Stimulated activated CD8-positive, alpha-beta memory T cell treated with anti-CD3 and anti-CD28 coated beads, Interleukin-12 subunit alpha, Interleukin-12 subunit beta, amount 100 ng/mL, for 4 hours (primary cell): ENCODE measurements around the gene CNR2.
"Not testable (repeated sequence)": the region's sequence is repeated elsewhere in the genome, so short reads cannot be mapped to it uniquely, and the experiment has no call there.

Experiments
- DNase-seq: peaks from one replicate; pipeline ENCODE4 v3.0.0-alpha.2; 2020; ENCODE audit warnings: low read depth

CNR2 gene

DNA sequence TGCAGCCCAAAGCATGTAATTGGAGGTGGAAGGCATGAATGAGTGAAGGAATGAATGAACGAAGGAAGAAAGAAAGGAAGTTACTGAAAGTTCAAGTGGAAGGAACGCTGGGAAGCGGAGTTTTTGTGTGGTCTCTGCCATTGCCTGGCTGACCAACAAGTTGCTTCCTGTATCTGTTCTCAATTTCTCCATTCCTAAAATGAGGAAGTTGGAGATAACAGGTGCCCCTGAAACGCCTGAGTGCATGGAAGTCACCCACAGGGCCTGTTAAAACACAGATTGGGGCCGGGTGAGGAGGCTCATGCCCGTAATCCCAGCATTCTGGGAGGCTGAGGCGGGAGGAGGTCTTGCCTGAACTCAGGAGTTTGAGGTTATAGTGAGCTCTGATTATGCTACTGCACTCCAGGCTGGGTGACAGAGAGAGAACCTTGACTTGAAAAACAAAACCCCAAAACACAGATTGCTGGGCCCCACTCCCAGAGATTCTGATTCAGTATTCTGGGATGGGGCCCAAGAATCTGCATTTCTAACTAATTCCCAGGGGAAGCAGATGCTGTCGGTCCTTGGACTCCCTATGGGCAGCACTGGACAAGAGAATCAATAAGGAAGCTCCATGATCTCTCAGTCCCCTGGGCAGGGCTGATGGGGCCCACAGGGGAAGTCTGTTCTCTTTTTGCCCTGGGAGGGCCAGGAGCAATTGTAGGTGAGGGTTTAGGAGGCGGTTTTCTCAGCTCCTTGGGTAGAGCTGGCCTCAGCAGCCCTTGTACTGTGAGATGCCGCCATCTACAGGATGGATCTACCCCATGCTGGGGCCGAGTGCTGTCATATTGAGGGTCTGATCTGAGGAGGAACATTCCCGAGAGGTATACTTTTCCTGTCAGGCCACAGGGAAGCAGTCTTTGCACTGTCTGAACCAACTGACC lies 3.3 kb upstream of the CNR2 start:
- peak; percentile 25 for DNase-seq

DNA sequence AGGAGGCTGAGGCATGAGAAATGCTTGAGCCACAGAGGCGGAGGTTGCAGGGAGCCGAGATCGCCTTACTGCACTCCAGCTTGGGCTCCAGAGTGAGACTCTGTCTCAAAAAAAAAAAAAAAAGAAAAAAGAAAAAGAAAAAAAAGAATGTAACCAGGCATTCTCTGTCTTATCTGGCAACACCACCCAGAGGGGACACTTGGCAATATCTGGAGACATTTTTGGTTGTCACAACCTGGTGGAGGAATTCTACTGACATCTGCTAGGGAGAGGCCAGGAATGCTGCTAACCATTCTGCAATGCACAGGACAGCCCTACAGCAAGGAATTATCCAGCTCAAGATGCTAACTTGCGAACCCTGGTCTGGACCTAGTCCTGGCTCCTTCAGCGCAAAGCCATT lies 2.3 kb upstream of the CNR2 start:
- DNase-seq = no peak

DNA sequence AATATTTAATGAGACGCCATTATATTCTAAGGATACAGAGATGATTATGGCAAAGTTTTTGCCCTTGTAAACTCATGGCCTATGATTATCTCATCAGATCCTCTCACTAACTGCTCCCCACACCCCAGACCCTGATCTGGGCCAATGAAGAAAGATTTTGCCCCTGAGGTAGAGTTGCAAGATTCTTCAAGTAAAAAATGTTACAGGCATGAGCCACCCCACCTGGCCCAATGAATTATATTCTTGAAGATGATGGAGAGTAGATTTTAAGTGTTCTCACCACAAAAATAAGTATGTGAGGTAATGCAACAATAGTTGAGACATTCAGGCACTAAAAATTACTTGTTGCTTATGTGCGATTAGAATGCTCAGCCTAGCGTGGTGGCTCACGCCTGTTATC lies 1.8 kb upstream of the CNR2 start:
- no peak for DNase-seq

DNA sequence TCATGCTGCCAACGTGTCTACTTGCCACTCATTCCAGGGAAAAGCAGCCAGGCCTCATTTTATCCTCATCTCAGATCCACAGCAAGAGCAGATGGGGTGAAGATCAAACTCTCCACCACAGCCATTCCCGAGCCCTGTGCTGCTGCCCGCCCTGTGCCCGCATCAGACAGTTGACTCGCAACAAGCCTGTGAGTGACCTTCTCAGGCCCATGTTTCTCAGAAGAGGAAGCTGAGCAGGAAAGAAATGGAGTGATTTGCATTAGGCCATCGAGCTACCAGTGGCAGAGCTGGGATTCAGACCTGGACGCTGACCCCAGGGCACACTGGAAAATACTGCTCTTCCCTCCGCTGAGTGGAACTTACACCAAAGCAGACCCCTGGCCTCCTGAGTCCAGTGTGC lies 1.2 kb downstream of the CNR2 start:
- DNase-seq = no peak

- no peak for DNase-seq
These were observed 2.5 kb downstream of the CNR2 start for GRCh38 chr1:23910553-23911246.

DNA sequence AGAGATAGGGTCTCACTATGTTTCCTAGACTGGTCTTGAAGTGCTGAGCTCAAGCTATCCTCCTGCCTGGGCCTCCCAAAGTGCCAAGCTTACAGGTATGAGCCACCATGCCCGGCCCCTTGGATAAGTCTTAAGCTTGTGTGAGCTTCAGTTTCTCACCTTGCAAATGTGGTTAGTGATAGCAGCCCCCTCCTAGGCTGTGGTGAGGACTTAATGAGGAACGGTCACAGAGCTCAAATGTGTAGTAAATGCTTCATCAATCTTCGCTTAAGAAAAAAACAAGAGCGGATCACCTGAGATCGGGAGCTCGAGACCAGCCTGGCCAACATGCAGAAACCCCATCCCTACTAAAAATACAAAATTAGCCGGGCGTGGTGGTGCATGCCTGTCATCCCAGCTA lies 3.0 kb downstream of the CNR2 start:
- no peak for DNase-seq

DNA sequence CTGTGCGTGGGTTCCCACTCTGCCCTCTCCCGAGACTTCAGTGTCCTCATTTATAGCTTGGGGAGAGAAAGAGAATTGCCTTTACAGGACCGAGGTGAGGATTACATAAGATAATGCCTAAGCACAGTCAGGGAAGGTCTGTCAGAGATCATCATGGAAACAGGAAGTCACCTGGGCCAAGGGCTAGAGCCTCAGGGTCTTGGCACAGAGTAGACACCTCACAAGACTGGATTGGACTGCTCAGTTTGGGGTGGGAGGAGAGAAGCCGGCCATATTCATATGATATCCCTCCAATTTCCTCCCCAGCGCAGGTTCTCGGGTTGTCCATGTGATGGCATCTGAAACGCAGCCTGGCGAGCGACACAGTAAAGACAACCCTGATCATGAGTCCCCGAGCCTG lies 3.8 kb downstream of the CNR2 start:
- no peak for DNase-seq

DNA sequence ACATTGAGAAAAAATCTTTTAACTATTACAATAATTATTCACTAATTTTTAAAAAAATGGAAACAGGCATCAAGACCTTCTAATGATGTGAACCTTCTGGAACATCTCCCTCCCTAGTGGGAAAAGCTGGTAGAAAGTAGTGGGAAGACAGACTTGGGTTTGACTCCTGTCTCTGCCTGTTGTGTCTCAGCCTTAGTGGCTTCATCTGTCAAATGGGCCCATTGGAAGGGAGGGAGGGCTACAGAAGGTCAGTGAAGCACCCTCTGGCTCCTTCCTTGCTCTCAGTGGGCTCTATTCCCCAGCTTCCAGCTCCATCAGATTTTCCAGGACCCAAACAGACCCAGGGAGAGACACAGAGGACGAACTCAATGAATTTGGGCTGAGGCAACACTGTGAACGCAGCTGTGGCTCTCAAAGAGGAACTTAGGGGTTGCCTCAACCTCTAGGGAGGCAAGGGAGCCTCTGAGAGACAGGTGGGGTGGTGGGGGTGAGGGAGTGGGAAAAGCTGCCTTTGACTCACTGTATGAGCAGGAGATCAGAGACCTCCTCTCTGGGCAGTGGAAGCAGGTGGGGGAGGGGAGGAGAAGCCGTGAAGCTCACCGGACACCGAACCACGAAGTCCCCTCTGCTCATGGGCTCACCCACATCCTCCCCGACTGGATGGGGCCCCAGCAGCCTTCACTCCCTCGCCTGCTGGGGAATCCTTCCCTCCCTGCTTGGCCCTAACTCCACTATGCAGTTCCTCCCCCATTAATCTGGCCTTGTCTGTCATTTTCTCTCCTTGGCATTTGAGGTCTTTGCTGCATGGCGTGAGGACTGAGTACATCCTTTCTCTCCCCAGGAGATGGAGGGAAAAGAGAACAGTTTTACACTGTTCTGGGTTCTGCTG lies 4.5 kb downstream of the CNR2 start:
- no peak for DNase-seq

DNA sequence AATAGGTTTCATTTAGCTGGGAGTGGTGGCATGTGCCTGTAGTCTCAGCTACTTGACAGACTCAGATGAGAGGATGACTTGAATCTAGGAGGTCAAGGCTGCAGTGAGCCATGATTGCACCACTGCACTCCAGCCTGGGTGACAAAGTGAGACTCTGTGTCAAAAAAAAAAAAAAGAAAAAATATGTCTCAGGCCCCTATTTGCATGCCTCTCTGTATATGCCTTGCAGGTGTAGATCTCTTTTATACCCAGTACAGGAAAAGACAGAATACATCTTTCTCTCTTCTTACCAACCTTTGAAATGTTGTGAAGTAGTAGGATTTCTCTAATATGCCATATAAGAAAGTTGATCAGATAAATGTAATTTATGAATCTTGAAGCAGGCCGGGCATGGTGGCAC lies 6.4 kb downstream of the CNR2 start:
- no peak for DNase-seq

DNA sequence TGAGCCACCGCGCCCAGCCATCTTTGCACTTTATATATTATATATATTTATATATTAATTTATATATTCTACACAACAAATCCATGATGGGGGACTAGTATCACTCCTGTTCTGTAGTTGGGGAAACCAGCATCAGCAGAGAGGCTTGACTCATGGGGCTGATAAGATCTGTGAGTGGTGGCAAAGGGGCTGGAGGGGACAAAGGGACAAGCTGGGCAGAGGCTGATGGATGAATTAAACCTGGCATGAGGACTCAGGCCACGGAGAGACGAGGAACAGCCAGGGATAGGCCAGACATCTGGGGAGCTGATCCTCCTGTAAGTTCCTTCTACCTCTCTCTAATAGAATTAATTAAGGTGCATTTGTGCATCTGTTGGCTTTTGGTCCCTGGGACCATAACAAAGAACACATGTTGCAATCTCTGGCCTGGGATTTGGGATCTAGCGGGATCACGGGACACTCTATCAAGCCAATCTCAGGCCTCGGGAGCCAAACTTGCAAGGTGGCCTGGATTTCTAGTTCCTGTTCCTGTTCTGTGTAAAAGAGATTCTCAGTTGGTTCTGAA lies 7.6 kb downstream of the CNR2 start:
- DNase-seq = no peak

DNA sequence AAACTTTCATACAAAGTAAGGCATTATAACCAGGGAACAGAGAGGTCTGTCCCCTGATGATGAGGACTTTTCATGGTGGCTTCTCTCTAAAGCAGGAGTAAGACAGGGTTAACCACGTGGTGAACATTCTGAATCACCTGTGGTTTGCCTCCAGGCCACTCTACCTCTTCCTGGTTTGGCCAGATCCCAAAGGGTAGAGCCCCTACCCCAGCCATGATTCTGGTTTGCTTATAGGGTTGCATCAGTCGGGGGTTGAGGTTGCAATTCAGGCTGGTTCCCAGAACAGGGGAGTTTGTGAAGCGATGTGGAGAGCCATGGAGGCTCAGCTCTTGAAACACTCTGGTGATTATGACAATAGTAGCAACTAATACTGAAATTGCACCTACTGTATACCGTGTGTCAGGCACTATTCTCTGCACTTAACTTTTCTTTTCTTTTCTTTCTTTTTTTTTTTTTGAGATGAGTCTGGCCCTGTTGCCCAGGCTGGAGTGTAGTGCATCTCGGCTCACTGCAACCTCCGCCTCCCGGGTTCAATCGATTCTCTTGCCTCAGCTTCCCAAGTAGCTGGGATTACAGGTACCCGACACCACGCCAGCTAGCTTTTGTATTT lies 8.3 kb downstream of the CNR2 start:
- DNase-seq = no peak

- no peak for DNase-seq
These were observed 9.4 kb downstream of the CNR2 start for GRCh38 chr1:23903754-23904153.

- DNase-seq = no peak
These were observed 10.6 kb downstream of the CNR2 start for GRCh38 chr1:23902321-23903278.

DNA sequence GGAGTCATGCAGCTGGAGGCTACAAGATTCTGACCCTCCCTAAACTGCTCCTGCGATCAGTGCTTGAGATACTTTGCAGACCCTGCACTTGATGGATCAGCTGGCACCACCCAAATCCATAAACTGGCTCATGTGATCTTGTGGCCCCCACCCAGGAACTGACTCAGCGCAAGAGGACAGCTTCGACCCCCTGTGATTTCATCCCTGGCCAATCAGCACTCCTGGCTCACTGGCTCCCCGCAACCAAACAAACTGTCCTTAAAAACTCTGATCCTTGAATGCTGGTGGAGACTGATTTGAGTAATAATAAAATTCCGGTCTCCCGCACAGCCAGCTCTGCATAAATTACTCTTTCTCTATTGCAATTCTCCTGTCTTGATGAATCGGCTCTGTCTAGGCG lies 13.1 kb downstream of the CNR2 start:
- not testable (repeated sequence) for DNase-seq

DNA sequence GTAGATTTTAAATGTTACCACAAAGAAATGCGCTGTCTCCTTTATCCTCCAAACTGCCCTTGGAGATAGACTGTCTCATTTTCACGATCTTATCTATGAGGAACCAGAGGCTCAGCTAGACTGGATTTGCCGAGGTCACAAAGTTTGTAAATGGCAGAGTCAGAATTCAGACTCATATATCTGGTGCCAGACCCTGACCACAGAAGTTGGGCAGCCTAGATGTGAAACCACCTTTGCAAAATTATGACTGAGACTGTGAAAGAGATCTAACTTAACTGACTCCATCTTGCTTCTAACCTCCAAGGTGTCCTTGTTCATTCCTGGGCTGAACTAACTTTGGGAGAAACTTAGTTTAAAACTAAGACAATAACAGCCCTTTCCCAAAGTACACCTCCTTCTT lies 14.1 kb downstream of the CNR2 start:
- DNase-seq = no peak

DNA sequence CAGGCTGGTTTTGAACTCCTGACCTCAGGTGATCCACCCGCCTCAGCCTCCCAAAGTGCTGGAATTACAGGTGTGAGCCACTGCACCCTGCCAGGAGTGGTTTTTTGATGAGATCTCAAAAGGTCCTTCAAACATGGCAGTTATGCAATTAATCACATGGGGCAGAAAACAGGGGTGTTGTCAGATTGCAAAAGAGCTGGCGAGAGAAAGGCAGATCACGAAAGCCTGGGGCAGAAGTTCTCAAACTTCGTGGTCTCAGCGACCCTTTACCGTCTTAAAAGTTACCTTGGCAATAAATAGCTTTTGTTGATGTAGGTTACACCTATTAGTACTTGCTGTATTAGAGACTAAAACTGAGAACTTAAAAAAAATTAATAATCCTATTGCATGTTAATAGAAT lies 16.1 kb downstream of the CNR2 start:
- no peak for DNase-seq

DNA sequence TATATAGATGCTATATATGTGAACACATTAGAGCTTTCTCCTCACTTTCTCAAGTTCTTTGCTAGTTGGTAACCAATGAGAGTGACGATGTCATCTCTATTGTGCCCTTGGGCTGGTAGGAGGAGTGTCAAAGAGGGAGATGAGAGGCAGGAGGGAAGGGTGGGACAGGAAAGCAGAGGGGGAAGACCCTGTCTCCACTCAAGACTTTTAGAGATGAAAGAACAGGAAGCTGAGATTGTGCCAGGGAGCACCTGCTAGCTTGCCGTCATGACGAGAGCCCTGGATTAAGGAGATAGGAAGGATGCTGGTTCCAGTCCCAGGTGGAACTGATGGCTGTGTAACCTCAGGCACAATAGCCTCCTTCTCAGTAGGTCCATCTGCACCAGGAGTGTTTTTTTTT lies 16.7 kb downstream of the CNR2 start:
- DNase-seq = no peak

DNA sequence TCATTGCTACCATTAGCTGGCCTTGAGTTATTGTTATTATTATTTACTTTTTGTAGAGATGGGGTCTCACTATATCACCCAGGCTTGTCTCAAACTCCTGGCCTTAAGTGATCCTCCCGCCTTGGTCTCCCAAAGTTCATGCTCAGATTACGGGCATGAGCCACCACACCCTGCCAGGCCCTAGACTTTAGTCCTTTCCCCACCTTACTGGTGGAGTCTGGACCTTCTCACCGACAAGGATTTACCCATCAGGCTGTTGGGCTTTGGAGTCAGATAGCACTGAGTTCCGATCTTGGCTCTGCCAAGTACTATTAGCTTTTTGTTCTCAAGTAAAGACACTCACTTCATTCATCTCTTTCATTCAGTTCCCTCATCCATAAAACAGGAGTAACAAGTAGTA lies 17.2 kb downstream of the CNR2 start:
- DNase-seq = no peak

DNA sequence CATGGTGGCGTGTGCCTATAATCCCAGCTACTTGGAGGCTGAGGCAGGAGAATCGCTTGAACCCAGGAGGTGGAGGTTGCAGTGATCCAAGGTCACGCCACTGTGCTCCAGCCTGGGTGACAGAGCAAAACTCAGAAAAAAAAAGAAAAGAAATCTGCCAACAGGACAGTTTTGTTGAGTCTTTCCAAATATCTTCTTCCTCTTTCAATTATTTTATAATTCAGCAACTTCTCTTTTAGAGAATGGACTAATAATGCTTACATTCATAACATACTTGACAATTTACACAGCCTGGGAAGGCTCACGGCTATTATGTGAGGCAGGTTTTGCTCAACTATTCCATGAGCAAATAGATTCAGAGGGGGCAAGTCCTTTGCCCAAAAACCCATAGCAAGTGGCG lies 18.1 kb downstream of the CNR2 start:
- DNase-seq = no peak

DNA sequence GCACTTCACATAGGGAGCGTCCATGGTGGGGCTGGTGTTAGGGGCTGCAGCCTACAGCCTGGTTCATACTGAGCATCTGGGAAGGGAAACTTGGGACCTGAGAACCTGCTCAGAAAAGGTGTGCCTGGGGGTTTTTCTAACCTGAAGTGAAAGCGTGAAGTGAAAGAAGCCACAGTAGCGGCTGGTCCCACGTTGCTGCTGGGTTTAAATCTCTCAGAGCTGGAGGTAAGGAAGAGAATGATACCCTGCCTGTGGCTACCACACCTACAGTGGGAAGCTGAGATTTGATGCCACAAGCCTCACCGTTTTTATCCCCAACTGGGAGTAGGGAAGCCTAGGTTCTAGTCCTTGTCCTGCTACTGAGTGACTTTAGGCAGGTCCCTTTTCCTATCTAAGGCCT lies 24.1 kb downstream of the CNR2 start:
- DNase-seq = no peak

GRCh38 chr1:23885222-23885621 lies 27.9 kb downstream of the CNR2 start:
- DNase-seq = no peak
